ENCODE data around the gene PRELP.

Gene PRELP

DNA sequence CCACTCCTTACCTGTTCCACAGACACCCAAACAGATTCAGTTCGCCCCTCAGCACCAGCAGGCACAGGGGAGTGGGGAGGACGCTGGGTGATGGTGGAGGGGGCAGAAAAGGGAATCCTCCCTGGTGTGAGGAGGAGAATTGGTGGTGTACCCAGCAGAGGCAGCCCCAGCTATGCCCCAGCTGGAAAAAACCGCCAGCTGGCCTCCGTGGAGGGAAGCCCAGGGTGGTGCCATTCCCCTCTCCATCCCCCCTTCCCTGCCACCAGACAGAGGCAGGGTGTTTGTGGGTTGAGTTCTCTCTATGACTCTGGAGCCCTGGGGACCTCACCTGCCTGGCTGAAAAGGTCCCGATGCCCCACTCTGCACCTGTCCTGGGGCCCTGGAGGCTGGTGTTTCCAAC is 46.2 kb downstream of the PRELP start:
- no peak; the same call in 1 of the 3 replicates for ATAC-seq
- TF ChIP-seq GLIS3 (CRISPR knock-in tag; IDR thresholded peaks at IDR 0.05) (no peak), ZNF565 (CRISPR knock-in tag; conservative IDR thresholded peaks at IDR 0.05; ENCODE audit: low read depth) (no peak), ZNF8 (CRISPR knock-in tag; IDR thresholded peaks at IDR 0.05) (no peak), RARB (CRISPR knock-in tag; IDR thresholded peaks at IDR 0.05) (no peak), ZC3H10 (CRISPR knock-in tag; IDR thresholded peaks at IDR 0.05) (no peak), TOX (CRISPR knock-in tag; IDR thresholded peaks at IDR 0.05; ENCODE audit: borderline replicate concordance) (no peak), ARNTL (CRISPR knock-in tag; IDR thresholded peaks at IDR 0.05; ENCODE audit: borderline replicate concordance, low read depth) (no peak), SNAI2 (CRISPR knock-in tag; IDR thresholded peaks at IDR 0.05) (no peak), ZNF70 (CRISPR knock-in tag; IDR thresholded peaks at IDR 0.05) (no peak), ZFP3 (CRISPR knock-in tag; IDR thresholded peaks at IDR 0.05) (no peak), CSDC2 (CRISPR knock-in tag; IDR thresholded peaks at IDR 0.05) (no peak), OSR1 (CRISPR knock-in tag; IDR thresholded peaks at IDR 0.05) (no peak), ZFP30 (CRISPR knock-in tag; IDR thresholded peaks at IDR 0.05) (no peak), ESRRG (CRISPR knock-in tag; IDR thresholded peaks at IDR 0.05) (no peak), ISL1 (CRISPR knock-in tag; IDR thresholded peaks at IDR 0.05) (no peak), TCF4 (CRISPR knock-in tag; IDR thresholded peaks at IDR 0.05; ENCODE audit: borderline replicate concordance) (no peak)
- TF ChIP-seq, protein P1, sequence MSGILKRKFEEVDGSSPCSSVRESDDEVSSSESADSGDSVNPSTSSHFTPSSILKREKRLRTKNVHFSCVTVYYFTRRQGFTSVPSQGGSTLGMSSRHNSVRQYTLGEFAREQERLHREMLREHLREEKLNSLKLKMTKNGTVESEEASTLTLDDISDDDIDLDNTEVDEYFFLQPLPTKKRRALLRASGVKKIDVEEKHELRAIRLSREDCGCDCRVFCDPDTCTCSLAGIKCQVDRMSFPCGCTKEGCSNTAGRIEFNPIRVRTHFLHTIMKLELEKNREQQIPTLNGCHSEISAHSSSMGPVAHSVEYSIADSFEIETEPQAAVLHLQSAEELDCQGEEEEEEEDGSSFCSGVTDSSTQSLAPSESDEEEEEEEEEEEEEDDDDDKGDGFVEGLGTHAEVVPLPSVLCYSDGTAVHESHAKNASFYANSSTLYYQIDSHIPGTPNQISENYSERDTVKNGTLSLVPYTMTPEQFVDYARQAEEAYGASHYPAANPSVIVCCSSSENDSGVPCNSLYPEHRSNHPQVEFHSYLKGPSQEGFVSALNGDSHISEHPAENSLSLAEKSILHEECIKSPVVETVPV (CRISPR knock-in tag; IDR thresholded peaks at IDR 0.05): no peak
- TF ChIP-seq, protein P2, sequence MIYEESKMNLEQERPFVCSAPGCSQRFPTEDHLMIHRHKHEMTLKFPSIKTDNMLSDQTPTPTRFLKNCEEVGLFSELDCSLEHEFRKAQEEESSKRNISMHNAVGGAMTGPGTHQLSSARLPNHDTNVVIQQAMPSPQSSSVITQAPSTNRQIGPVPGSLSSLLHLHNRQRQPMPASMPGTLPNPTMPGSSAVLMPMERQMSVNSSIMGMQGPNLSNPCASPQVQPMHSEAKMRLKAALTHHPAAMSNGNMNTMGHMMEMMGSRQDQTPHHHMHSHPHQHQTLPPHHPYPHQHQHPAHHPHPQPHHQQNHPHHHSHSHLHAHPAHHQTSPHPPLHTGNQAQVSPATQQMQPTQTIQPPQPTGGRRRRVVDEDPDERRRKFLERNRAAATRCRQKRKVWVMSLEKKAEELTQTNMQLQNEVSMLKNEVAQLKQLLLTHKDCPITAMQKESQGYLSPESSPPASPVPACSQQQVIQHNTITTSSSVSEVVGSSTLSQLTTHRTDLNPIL (CRISPR knock-in tag; IDR thresholded peaks at IDR 0.05; ENCODE audit: low read depth): no peak
- TF ChIP-seq, protein P3, sequence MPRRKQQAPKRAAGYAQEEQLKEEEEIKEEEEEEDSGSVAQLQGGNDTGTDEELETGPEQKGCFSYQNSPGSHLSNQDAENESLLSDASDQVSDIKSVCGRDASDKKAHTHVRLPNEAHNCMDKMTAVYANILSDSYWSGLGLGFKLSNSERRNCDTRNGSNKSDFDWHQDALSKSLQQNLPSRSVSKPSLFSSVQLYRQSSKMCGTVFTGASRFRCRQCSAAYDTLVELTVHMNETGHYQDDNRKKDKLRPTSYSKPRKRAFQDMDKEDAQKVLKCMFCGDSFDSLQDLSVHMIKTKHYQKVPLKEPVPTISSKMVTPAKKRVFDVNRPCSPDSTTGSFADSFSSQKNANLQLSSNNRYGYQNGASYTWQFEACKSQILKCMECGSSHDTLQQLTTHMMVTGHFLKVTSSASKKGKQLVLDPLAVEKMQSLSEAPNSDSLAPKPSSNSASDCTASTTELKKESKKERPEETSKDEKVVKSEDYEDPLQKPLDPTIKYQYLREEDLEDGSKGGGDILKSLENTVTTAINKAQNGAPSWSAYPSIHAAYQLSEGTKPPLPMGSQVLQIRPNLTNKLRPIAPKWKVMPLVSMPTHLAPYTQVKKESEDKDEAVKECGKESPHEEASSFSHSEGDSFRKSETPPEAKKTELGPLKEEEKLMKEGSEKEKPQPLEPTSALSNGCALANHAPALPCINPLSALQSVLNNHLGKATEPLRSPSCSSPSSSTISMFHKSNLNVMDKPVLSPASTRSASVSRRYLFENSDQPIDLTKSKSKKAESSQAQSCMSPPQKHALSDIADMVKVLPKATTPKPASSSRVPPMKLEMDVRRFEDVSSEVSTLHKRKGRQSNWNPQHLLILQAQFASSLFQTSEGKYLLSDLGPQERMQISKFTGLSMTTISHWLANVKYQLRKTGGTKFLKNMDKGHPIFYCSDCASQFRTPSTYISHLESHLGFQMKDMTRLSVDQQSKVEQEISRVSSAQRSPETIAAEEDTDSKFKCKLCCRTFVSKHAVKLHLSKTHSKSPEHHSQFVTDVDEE (CRISPR knock-in tag; IDR thresholded peaks at IDR 0.05): no peak
- TF ChIP-seq, protein P4, sequence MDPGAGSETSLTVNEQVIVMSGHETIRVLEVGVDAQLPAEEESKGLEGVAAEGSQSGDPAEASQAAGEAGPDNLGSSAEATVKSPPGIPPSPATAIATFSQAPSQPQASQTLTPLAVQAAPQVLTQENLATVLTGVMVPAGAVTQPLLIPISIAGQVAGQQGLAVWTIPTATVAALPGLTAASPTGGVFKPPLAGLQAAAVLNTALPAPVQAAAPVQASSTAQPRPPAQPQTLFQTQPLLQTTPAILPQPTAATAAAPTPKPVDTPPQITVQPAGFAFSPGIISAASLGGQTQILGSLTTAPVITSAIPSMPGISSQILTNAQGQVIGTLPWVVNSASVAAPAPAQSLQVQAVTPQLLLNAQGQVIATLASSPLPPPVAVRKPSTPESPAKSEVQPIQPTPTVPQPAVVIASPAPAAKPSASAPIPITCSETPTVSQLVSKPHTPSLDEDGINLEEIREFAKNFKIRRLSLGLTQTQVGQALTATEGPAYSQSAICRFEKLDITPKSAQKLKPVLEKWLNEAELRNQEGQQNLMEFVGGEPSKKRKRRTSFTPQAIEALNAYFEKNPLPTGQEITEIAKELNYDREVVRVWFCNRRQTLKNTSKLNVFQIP (CRISPR knock-in tag; IDR thresholded peaks at IDR 0.05; ENCODE audit: borderline replicate concordance, low read depth): no peak

DNA sequence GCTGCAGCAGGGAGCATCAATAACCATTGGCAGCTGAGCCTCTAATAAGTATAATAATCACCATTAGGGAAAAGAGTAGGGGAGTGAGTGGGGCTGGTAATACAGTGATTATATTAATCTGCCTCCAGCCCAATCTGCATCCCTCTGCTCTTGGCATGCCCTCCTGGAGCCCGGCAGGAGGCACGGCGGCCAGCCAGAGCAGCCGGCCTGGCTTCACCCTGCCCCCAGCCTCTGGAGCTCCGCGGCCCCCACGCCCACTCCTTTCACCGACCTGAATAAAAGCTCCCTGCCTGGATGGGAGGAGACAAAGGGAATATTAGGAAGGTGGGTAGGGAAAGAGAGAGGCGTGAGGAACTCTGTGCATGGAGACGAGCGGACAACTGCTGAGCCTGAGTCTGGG is 46.6 kb downstream of the PRELP start:
- TF ChIP-seq ZNF565 (CRISPR knock-in tag; conservative IDR thresholded peaks at IDR 0.05; ENCODE audit: low read depth) (no peak), ZNF8 (CRISPR knock-in tag; IDR thresholded peaks at IDR 0.05) (no peak)
- peak; percentile 11 for ATAC-seq

DNA sequence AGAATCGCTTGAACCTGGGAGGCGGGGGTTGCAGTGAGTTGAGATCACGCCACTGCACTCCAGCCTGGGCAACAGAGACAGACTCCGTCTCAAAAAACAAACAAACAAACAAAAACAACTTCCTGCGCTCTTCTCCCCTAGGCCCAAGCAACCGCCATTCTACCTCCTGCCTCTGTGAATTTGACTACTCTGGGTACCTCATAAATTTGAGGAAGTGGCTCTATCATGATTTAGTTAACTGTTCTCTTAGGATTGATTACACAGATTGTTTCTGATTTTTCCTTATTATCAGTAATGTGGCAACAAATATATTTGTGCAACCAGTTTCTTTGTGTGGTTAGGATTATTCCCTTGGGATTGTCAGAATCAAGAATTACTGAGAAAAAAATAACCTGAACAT is 48.1 kb downstream of the PRELP start:
- ATAC-seq: no peak
- TF ChIP-seq ZFP3 (CRISPR knock-in tag; IDR thresholded peaks at IDR 0.05) (no peak), ISL1 (CRISPR knock-in tag; IDR thresholded peaks at IDR 0.05) (no peak), ZNF70 (CRISPR knock-in tag; IDR thresholded peaks at IDR 0.05) (no peak), ZNF565 (CRISPR knock-in tag; conservative IDR thresholded peaks at IDR 0.05; ENCODE audit: low read depth) (no peak)

DNA sequence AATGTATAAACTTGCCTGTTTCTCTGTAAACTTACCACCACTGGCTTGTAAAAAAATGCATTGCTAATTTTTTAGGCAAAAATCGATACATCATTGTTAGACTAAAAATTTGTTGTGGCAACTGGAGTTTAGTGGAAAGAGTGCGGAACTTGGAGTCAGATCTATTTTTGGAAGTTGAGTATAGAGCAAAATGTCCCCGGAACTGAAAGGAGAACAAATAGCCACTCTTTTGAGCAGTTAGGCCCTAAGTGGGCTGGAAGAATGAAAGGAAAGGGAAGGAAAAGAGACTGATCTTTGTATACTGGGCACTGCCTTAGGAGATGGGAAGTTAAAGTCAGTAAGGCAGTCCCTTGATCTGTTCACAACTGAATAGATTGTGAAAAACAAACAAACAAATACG is 48.5 kb downstream of the PRELP start:
- ATAC-seq: no peak
- TF ChIP-seq ISL1 (CRISPR knock-in tag; IDR thresholded peaks at IDR 0.05) (no peak), CSDC2 (CRISPR knock-in tag; IDR thresholded peaks at IDR 0.05) (no peak), ESRRG (CRISPR knock-in tag; IDR thresholded peaks at IDR 0.05) (no peak), TOX (CRISPR knock-in tag; IDR thresholded peaks at IDR 0.05; ENCODE audit: borderline replicate concordance) (no peak), ZFP30 (CRISPR knock-in tag; IDR thresholded peaks at IDR 0.05) (no peak), BACH2 (CRISPR knock-in tag; IDR thresholded peaks at IDR 0.05; ENCODE audit: borderline replicate concordance) (no peak), ZC3H10 (CRISPR knock-in tag; IDR thresholded peaks at IDR 0.05) (no peak), ZNF8 (CRISPR knock-in tag; IDR thresholded peaks at IDR 0.05) (no peak), PPARA (CRISPR knock-in tag; IDR thresholded peaks at IDR 0.05; ENCODE audit: borderline replicate concordance) (no peak), GLIS3 (CRISPR knock-in tag; IDR thresholded peaks at IDR 0.05) (no peak), ZNF70 (CRISPR knock-in tag; IDR thresholded peaks at IDR 0.05) (no peak), SNAI2 (CRISPR knock-in tag; IDR thresholded peaks at IDR 0.05) (no peak), ARNTL (CRISPR knock-in tag; IDR thresholded peaks at IDR 0.05; ENCODE audit: borderline replicate concordance, low read depth) (no peak), OSR1 (CRISPR knock-in tag; IDR thresholded peaks at IDR 0.05) (no peak)
- TF ChIP-seq, protein P4 (CRISPR knock-in tag; IDR thresholded peaks at IDR 0.05; ENCODE audit: borderline replicate concordance, low read depth): no peak
- TF ChIP-seq, protein P2 (CRISPR knock-in tag; IDR thresholded peaks at IDR 0.05; ENCODE audit: low read depth): no peak
- TF ChIP-seq, protein P5, sequence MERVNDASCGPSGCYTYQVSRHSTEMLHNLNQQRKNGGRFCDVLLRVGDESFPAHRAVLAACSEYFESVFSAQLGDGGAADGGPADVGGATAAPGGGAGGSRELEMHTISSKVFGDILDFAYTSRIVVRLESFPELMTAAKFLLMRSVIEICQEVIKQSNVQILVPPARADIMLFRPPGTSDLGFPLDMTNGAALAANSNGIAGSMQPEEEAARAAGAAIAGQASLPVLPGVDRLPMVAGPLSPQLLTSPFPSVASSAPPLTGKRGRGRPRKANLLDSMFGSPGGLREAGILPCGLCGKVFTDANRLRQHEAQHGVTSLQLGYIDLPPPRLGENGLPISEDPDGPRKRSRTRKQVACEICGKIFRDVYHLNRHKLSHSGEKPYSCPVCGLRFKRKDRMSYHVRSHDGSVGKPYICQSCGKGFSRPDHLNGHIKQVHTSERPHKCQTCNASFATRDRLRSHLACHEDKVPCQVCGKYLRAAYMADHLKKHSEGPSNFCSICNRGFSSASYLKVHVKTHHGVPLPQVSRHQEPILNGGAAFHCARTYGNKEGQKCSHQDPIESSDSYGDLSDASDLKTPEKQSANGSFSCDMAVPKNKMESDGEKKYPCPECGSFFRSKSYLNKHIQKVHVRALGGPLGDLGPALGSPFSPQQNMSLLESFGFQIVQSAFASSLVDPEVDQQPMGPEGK (CRISPR knock-in tag; IDR thresholded peaks at IDR 0.05; ENCODE audit: borderline replicate concordance): no peak

Data from SK-N-SH treated with all-trans-retinoic acid at 6 μM for 48 hours (cell line).